WERI-Rb-1 (cell line): ENCODE results near the gene HHEX.

ENCODE experiments used
- DNase-seq: peaks from one replicate; pipeline ENCODE4 v3.0.0-alpha.2; 2020
- H3K27ac ChIP-seq: fragments of 250-450 bp; sonication (Bioruptor Pico); 2 replicates; pipeline ENCODE4 v1.5.1; 2020; ENCODE audit warnings: mild to moderate bottlenecking, moderate library complexity
- H3K27me3 ChIP-seq: fragments of 250-450 bp; sonication (Bioruptor Pico); 2 replicates; pipeline ENCODE4 v1.5.1; 2021; ENCODE audit warnings: mild to moderate bottlenecking, low read depth, moderate library complexity; ENCODE audit not compliant: insufficient read depth, severe bottlenecking
- H3K36me3 ChIP-seq: fragments of 250-450 bp; sonication (Bioruptor Pico); 2 replicates; pipeline ENCODE4 v1.5.1; 2020; ENCODE audit warnings: mild to moderate bottlenecking, moderate library complexity
- H3K4me3 ChIP-seq: 2 replicates; pipeline ENCODE4 v1.5.1; 2011; ENCODE audit warnings: low read depth, mild to moderate bottlenecking, control low read depth, low read length
- H3K9me3 ChIP-seq: fragments of 250-450 bp; sonication (Bioruptor Pico); 2 replicates; pipeline ENCODE4 v1.5.1; 2021; ENCODE audit warnings: mild to moderate bottlenecking, moderate library complexity; ENCODE audit not compliant: severe bottlenecking
- CTCF ChIP-seq: IDR thresholded peaks from 2 replicates; pipeline ENCODE4 v1.5.1; 2011; ENCODE audit warnings: low read depth, mild to moderate bottlenecking, control low read depth, inconsistent platforms, low read length

HHEX gene

GRCh38 chr10:92720831-92721165 lies 31.0 kb downstream of the HHEX start:
- H3K27ac ChIP-seq: no peak overlapping the region
- no peaks in the 10 kb centered on the region for H3K9me3 ChIP-seq
- no peak overlapping the region for H3K4me3 ChIP-seq
- H3K36me3 ChIP-seq: no peaks in the 10 kb centered on the region
- H3K27me3 ChIP-seq: no peaks in the 10 kb centered on the region
- TF ChIP-seq CTCF: no peak
- no peak for DNase-seq

GRCh38 chr10:92722349-92722748 lies 32.6 kb downstream of the HHEX start:
- no peak for DNase-seq
- H3K27ac ChIP-seq: no peak overlapping the region
- H3K4me3 ChIP-seq: no peak overlapping the region
- no peak for TF ChIP-seq CTCF
- no peaks in the 10 kb centered on the region for H3K36me3 ChIP-seq
- H3K27me3 ChIP-seq: no peaks in the 10 kb centered on the region
- H3K9me3 ChIP-seq: no peaks in the 10 kb centered on the region

- Histone ChIP-seq H3K27me3 (no peaks in the 10 kb centered on the region), H3K9me3 (no peaks in the 10 kb centered on the region), H3K36me3 (no peaks in the 10 kb centered on the region), H3K4me3 (no peak overlapping the region), H3K27ac (no peak overlapping the region)
- TF ChIP-seq CTCF: no peak
- no peak for DNase-seq
Observed at GRCh38 chr10:92727141-92727540, 37.4 kb downstream of the HHEX start.

- Histone ChIP-seq H3K27ac (no peak overlapping the region), H3K4me3 (no peak overlapping the region), H3K27me3 (no peaks in the 10 kb centered on the region), H3K36me3 (no peaks in the 10 kb centered on the region), H3K9me3 (no peaks in the 10 kb centered on the region)
- no peak for TF ChIP-seq CTCF
- DNase-seq: no peak
Observed at GRCh38 chr10:92727550-92727949, 37.8 kb downstream of the HHEX start.

- DNase-seq: no peak
- TF ChIP-seq CTCF: no peak
- Histone ChIP-seq H3K27ac (no peak overlapping the region), H3K36me3 (no peaks in the 10 kb centered on the region), H3K4me3 (no peak overlapping the region), H3K9me3 (no peaks in the 10 kb centered on the region), H3K27me3 (no peaks in the 10 kb centered on the region)
Observed at GRCh38 chr10:92729886-92730285, 40.1 kb downstream of the HHEX start.

- H3K9me3 ChIP-seq: no peaks in the 10 kb centered on the region
- DNase-seq: no peak
- no peak for TF ChIP-seq CTCF
- H3K4me3 ChIP-seq: no peak overlapping the region
- no peaks in the 10 kb centered on the region for H3K36me3 ChIP-seq
- no peaks in the 10 kb centered on the region for H3K27me3 ChIP-seq
- H3K27ac ChIP-seq: no peak overlapping the region
Observed at GRCh38 chr10:92732958-92733357, 43.2 kb downstream of the HHEX start.
